SK-N-SH (cell line): ENCODE measurements around the gene GPLD1. TPM values are rescaled to one million over a fixed set of nuclear protein-coding genes. Genes with fewer than 3 reads are reported as not detected.

Experiments
- CTCF ChIA-PET: fragments of 300-600, 350-600 bp; formaldehyde crosslinking; extraction: SDS; loops from one replicate; lab custom pipeline; 2021; lab: Yijun Ruan, JAX
- POLR2A ChIA-PET: fragments of 350-600 bp; sonication (Branson Sonifier 250); formaldehyde crosslinking; extraction: SDS; loops from one replicate; lab custom pipeline; 2020; ENCODE audit warnings: antibody characterized with exemption, inconsistent platforms; lab: Yijun Ruan, JAX
- DNase-seq: peaks from one replicate; pipeline ENCODE4 v3.0.0; 2012
- H2AFZ ChIP-seq: fragments of 200-600 bp; sonication (generic); 2 replicates; pipeline ENCODE4 v1.8.1; 2016; ENCODE audit warnings: antibody characterized with exemption, mild to moderate bottlenecking, low read depth
- H3F3A ChIP-seq: fragments of 200-600 bp; sonication (generic); replicated peaks from 2 replicates; pipeline ENCODE3; 2016; ENCODE audit warnings: antibody characterized with exemption, mild to moderate bottlenecking; ENCODE audit not compliant: insufficient read depth
- H3K27ac ChIP-seq, 2 experiments: fragments of 200-500 bp in 1 of 2; fragments of 200-600 bp in 1 of 2; sonication (Bioruptor generic) in 1 of 2; sonication (generic), shearing (Covaris generic) in 1 of 2; 2 replicates each; pipeline versions ENCODE4 v1.5.1 to v1.6.1; 2014 to 2016; ENCODE audit warnings: low read depth in 2 of 2, inconsistent platforms in 1 of 2, low read length in 1 of 2, mild to moderate bottlenecking in 1 of 2, mixed read lengths in 1 of 2
- H3K27me3 ChIP-seq: fragments of 200-600 bp; sonication (generic), shearing (Covaris generic); 2 replicates; pipeline ENCODE4 v1.6.1; 2016; ENCODE audit warnings: mixed run types; ENCODE audit not compliant: insufficient read depth
- H3K36me3 ChIP-seq, 2 experiments: fragments of 200-500 bp in 1 of 2; fragments of 200-600 bp in 1 of 2; sonication (Bioruptor generic) in 1 of 2; sonication (generic) in 1 of 2; replicated peaks in 1 of 2; 2 replicates each; pipeline versions ENCODE3 to v1.5.1; 2014 to 2016; ENCODE audit warnings: low read length in 1 of 2, mild to moderate bottlenecking in 1 of 2; ENCODE audit not compliant: insufficient read depth in 2 of 2, control insufficient read depth in 1 of 2
- H3K4me1 ChIP-seq, 2 experiments: fragments of 200-500 bp in 1 of 2; fragments of 200-600 bp in 1 of 2; sonication (Bioruptor generic) in 1 of 2; sonication (generic), shearing (Covaris generic) in 1 of 2; 2 replicates each; pipeline versions ENCODE4 v1.5.1 to v1.6.1; 2014 to 2016; ENCODE audit warnings: low read depth in 1 of 2, low read length in 1 of 2, mixed run types in 1 of 2; ENCODE audit not compliant: insufficient read depth in 2 of 2, control insufficient read depth in 1 of 2
- H3K4me2 ChIP-seq: fragments of 200-600 bp; sonication (generic), shearing (Covaris generic); 2 replicates; pipeline ENCODE4 v1.6.1; 2017; ENCODE audit warnings: mixed run types
- H3K4me3 ChIP-seq, 2 experiments: fragments of 200-500 bp in 1 of 2; fragments of 200-600 bp in 1 of 2; sonication (Bioruptor generic) in 1 of 2; sonication (generic), shearing (Covaris generic) in 1 of 2; 2 replicates each; pipeline versions ENCODE4 v1.5.1 to v1.8.1; 2014 to 2016; ENCODE audit warnings: low read depth in 2 of 2, inconsistent platforms in 1 of 2, low read length in 1 of 2, mild to moderate bottlenecking in 1 of 2, mixed read lengths in 1 of 2, moderate library complexity in 1 of 2
- H3K79me2 ChIP-seq: fragments of 200-600 bp; sonication (generic); 2 replicates; pipeline ENCODE4 v1.8.1; 2017; ENCODE audit warnings: mild to moderate bottlenecking; ENCODE audit not compliant: insufficient read depth
- H3K9ac ChIP-seq: fragments of 200-600 bp; sonication (generic); 2 replicates; pipeline ENCODE4 v1.6.1; 2017; ENCODE audit warnings: mixed run types
- H3K9me2 ChIP-seq: fragments of 200-600 bp; sonication (generic); 2 replicates; pipeline ENCODE4 v1.6.1; 2017; ENCODE audit warnings: mixed run types
- H3K9me3 ChIP-seq: fragments of 200-600 bp; sonication (generic); 2 replicates; pipeline ENCODE4 v1.6.1; 2017; ENCODE audit warnings: mixed run types, mild to moderate bottlenecking, moderate library complexity
- H4K20me1 ChIP-seq: fragments of 200-600 bp; sonication (generic); 2 replicates; pipeline ENCODE4 v1.6.1; 2017; ENCODE audit warnings: mild to moderate bottlenecking, mixed run types; ENCODE audit not compliant: insufficient read depth
- CHD2 ChIP-seq: fragments of 150-350 bp; IDR thresholded peaks from 2 replicates; pipeline ENCODE4 v1.6.1; 2018; ENCODE audit warnings: low read length; ENCODE audit not compliant: partially characterized antibody
- ELF1 ChIP-seq: IDR thresholded peaks from 2 replicates; pipeline ENCODE4 v1.4.0; 2012
- EP300 ChIP-seq, 2 experiments: IDR thresholded peaks; 2 replicates each; pipeline versions ENCODE4 v1.4.0 to v1.6.1; 2012; ENCODE audit warnings: borderline replicate concordance in 1 of 2, low read depth in 1 of 2, low read length in 1 of 2
- GABPA ChIP-seq: IDR thresholded peaks from 2 replicates; pipeline ENCODE4 v1.4.0; 2012; ENCODE audit warnings: low read depth, mild to moderate bottlenecking
- GATA2 ChIP-seq: sonication (generic); formaldehyde crosslinking; IDR thresholded peaks from 2 replicates; pipeline ENCODE4 v1.5.0; 2020; ENCODE audit warnings: mild to moderate bottlenecking, missing genetic modification reagents
- IRF3 ChIP-seq: fragments of 150-350 bp; IDR thresholded peaks from 2 replicates; pipeline ENCODE4 v1.6.1; 2016; ENCODE audit warnings: mild to moderate bottlenecking, low read depth, low read length
- JUND ChIP-seq: IDR thresholded peaks from 2 replicates; pipeline ENCODE4 v1.4.0; 2012
- MEF2A ChIP-seq: IDR thresholded peaks from 2 replicates; pipeline ENCODE4 v1.4.0; 2012; ENCODE audit warnings: low read depth, borderline replicate concordance
- NFIC ChIP-seq: IDR thresholded peaks from 2 replicates; pipeline ENCODE4 v1.4.0; 2012; ENCODE audit warnings: borderline replicate concordance
- POLR2AphosphoS5 ChIP-seq: IDR thresholded peaks from 2 replicates; pipeline ENCODE4 v1.6.1; 2012; ENCODE audit warnings: low read depth, low read length
- RAD21 ChIP-seq: IDR thresholded peaks from 2 replicates; pipeline ENCODE4 v1.6.1; 2012; ENCODE audit warnings: mild to moderate bottlenecking, low read length
- RCOR1 ChIP-seq: fragments of 150-350 bp; IDR thresholded peaks from 2 replicates; pipeline ENCODE4 v1.6.1; 2017; ENCODE audit warnings: antibody characterized with exemption, low read length
- RFX5 ChIP-seq: IDR thresholded peaks from 2 replicates; pipeline ENCODE4 v1.6.1; 2012; ENCODE audit warnings: mild to moderate bottlenecking, improper control_type of control experiment, low read length
- RXRA ChIP-seq: IDR thresholded peaks from 2 replicates; pipeline ENCODE4 v1.4.0; 2012; ENCODE audit warnings: low read depth, mild to moderate bottlenecking, borderline replicate concordance
- SIN3A ChIP-seq: IDR thresholded peaks from 2 replicates; pipeline ENCODE4 v1.6.1; 2012; ENCODE audit warnings: low read depth, mild to moderate bottlenecking, low read length, moderate library complexity, borderline replicate concordance
- SMC3 ChIP-seq: IDR thresholded peaks from 2 replicates; pipeline ENCODE4 v1.6.1; 2012; ENCODE audit warnings: low read depth, low read length, improper control_type of control experiment
- USF1 ChIP-seq: IDR thresholded peaks from 2 replicates; pipeline ENCODE4 v1.4.0; 2012; ENCODE audit warnings: low read depth, borderline replicate concordance
- USF2 ChIP-seq: fragments of 150-350 bp; IDR thresholded peaks from 2 replicates; pipeline ENCODE4 v1.6.1; 2017; ENCODE audit warnings: antibody characterized with exemption, low read length, low read depth, borderline replicate concordance
- YY1 ChIP-seq: IDR thresholded peaks from 2 replicates; pipeline ENCODE4 v1.4.0; 2012; ENCODE audit warnings: low read depth, mild to moderate bottlenecking
- ZBTB33 ChIP-seq: IDR thresholded peaks from 2 replicates; pipeline ENCODE4 v1.4.0; 2012; ENCODE audit warnings: low read depth, borderline replicate concordance
- WGBS: methylation state at CpG from one replicate; pipeline ENCODE4 v1.1.6; 2017; ENCODE audit warnings: low lambda C conversion rate; 5-methylcytosine and 5-hydroxymethylcytosine counted together
- polyA plus RNA-seq, 3 experiments: library from polyadenylated mRNA; depleted of rRNA; stranded (reverse); fragments of >200 nt; gene quantifications; 2 replicates each; pipeline ENCODE4 v1.2.3, GENCODE V29; 2012

The GPLD1 gene
- polyA plus RNA-seq, 1 of the 3 experiments (the other 2 are of a cell fraction) = 0.94 TPM

GRCh38 chr6:24478903-24479302, 10.5 kb downstream of the GPLD1 start:
- POLR2A ChIA-PET = no interaction called here
- CTCF ChIA-PET = interaction anchor here (3.5 kb wide), 1 partner anchor 16 kb away, joined by 20 read pairs; the partner anchor contains the start of gene ALDH5A1

More at GRCh38 chr6:24478903-24479302, 10.5 kb downstream of the GPLD1 start:
- Histone ChIP-seq H3K36me3 (no peaks in the 10 kb centered on the region), H2AFZ (no peak overlapping the region), H3K9me2 (no peaks in the 10 kb centered on the region), H4K20me1 (no peaks in the 10 kb centered on the region)
- TF ChIP-seq ELF1 (no peak), ZBTB33 (no peak), POLR2AphosphoS5 (no peak), CHD2 (no peak), IRF3 (no peak), YY1 (no peak), EP300 (IDR thresholded peaks at IDR 0.05; ENCODE audit: borderline replicate concordance in 1 of 2, low read depth in 1 of 2, low read length in 1 of 2) (no peak), RCOR1 (no peak), RFX5 (no peak), MEF2A (no peak), GATA2 (CRISPR knock-in tag) (no peak), SIN3A (no peak), JUND (no peak), RAD21 (no peak), SMC3 (no peak), NFIC (no peak), RXRA (no peak), USF2 (no peak), GABPA (no peak), USF1 (no peak)
- TF ChIP-seq, all 33 proteins: peak for 0
- H3K9me3 ChIP-seq = no peaks in the 10 kb centered on the region
- DNase-seq = no peak
- no peaks in the 10 kb centered on the region for H3K79me2 ChIP-seq
- H3K4me2 ChIP-seq = no peak overlapping the region
- H3K27ac ChIP-seq = no peak overlapping the region
- no peak overlapping the region for H3K9ac ChIP-seq
- H3K4me1 ChIP-seq = no peaks in the 10 kb centered on the region
- no peaks in the 10 kb centered on the region for H3F3A ChIP-seq
- no peak overlapping the region for H3K4me3 ChIP-seq
- no peaks in the 10 kb centered on the region for H3K27me3 ChIP-seq
- 50% methylated on average over 4 of the region's 4 CpGs for WGBS
